Myometrial cell (primary cell): ENCODE measurements around the gene SLC15A4. TPM values are rescaled to one million over a fixed set of nuclear protein-coding genes. Genes with fewer than 3 reads are reported as not detected.

Experiments used
- total RNA-seq: library from RNA; depleted of rRNA; stranded (reverse); fragments of >200 nt; gene quantifications from 2 replicates; pipeline ENCODE4 v1.2.3, GENCODE V29; 2015

The SLC15A4 gene
- 36.3 and 56.9 TPM in 2 replicates for total RNA-seq

DNA sequence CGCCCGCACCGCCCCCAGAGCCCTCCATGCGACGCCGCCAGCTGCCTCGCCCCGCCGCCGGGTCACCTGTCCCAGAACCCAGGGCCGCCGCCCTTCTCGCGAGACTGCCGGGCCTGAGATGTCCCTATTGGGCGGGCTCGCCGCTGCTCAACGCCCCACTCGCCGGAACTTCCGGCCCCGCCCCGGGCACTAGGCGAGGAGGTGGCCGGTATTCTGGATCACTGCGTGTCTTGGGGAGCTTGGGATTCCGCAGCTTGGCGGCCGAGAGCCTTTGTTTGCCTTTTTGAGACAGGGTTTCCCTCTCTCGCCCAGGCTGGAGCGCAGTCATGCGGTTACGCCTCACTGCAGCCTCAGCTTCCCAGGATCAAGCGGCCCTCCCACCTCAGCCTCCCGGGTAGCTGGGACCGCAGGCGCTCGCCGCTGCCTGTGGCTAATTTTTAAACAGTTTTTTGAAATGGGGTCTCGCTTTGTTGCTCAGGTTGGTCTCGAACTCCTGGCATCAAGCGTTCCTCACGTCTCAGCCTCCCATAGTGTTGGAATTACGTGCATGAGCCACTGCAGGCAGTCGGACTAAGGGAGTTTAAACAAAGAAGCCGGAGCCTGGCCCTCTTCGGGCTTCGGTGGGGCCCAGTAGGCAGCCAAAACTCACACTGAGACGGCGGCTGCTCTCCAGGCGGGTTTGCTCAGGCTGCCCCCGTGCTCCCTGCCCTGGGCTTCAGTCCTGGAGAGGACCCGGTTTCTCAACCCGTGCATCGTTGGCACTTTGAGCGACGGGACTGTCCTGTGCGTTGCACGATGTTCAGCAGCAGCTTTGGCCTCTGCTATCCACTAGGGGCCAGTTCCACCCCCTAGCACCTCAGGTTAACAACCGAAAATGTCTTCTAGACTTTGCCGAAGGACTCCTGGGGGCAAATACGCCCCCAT, at the start of gene SLC15A4:
TSS of gene SLC15A4 (minus strand) at position 43 of the 924 bp plus-strand sequence. CDS start at position 28, 15 bp downstream.

GRCh38 chr12:128852885-128853599, 29.3 kb upstream of the SLC15A4 start, which contains the start of gene GLT1D1:
Gene GLT1D1 (plus strand): TSS chr12:128853478. CDS start chr12:128853582, 104 bp downstream.

Other genes starting within 250 kb of the SLC15A4 start
- not detected in 2 replicates for gene GLT1D1, start 29.5 kb upstream of the SLC15A4 start, total RNA-seq